G401.6 (cell line): ENCODE measurements around the gene GPBP1L1.
"Not testable (repeated sequence)": the region's sequence is repeated elsewhere in the genome, so short reads cannot be mapped to it uniquely, and the experiment has no call there.

ENCODE experiments used
- FAIRE-seq: peaks from 2 replicates; lab custom pipeline; 2012; peaks lifted over from hg19 to GRCh38; lab: Jason Lieb, UNC

GPBP1L1 gene

GRCh38 chr1:45682942-45683341, 3.4 kb downstream of the GPBP1L1 start:
- no peak for FAIRE-seq

DNA sequence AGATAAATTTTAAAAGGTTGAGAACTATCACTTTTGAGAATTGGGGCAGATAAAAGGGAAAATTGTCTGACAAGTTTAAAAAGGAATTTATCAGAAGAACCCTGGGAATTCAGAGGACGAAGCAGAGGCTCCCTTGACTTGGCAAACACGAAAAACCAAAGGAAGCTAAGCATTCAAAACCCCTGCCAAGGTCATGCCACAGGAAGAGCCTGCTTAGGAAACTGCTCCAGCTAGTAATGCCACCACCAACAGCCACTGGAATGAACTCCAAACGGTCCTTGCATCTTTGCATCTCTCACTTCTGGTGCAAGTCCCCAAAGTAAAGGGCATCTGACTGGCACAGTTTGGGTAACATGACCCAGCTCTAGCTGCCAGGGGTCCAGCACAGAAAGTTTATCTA, 7.2 kb downstream of the GPBP1L1 start:
- FAIRE-seq, result no peak

DNA sequence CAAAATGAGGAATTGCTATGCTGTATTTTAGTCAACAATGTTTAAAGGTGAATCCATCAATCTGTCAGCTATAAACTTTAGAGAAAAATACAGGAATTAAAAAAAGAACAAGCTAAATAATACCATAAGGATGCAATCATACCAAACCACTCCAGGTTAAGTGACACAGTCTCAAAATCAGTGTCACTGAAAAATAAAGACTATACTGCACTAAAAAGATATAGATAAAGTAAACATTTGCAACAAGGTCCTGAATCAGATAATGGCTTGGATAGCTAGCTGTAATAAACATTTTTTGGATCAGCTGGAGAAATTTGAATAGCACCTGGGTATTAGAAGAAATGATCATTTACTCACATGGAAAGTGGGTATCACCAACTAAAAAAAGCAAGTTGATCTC, 7.8 kb downstream of the GPBP1L1 start:
- FAIRE-seq, result no peak

DNA sequence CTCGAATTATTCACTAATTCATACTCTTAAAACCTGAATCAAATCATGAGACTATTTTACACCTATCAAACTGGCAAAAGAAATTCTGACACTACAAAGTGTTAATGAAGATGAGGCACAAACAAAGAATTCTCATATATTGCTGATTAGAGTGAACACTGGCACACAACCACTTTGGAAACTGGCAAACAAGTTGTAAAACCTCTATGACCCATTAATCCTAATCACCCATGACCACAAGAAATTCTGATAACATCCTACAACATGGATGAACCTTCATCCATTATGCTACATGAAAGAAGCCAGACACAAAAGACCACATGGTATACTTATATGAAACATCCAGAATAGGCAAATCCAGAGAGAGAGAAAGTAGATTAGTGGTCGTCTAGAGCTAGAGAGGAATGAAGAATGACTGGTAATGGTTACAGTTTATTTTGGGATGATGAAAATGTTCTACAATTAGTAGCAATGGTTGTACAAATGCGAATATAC, 8.5 kb downstream of the GPBP1L1 start:
- FAIRE-seq, result no peak

GRCh38 chr1:45676553-45676952, 9.8 kb downstream of the GPBP1L1 start:
- FAIRE-seq, result not testable (repeated sequence)

GRCh38 chr1:45674478-45674877, 11.9 kb downstream of the GPBP1L1 start:
- FAIRE-seq, result no peak

GRCh38 chr1:45673956-45674355, 12.4 kb downstream of the GPBP1L1 start:
- FAIRE-seq, result no peak

DNA sequence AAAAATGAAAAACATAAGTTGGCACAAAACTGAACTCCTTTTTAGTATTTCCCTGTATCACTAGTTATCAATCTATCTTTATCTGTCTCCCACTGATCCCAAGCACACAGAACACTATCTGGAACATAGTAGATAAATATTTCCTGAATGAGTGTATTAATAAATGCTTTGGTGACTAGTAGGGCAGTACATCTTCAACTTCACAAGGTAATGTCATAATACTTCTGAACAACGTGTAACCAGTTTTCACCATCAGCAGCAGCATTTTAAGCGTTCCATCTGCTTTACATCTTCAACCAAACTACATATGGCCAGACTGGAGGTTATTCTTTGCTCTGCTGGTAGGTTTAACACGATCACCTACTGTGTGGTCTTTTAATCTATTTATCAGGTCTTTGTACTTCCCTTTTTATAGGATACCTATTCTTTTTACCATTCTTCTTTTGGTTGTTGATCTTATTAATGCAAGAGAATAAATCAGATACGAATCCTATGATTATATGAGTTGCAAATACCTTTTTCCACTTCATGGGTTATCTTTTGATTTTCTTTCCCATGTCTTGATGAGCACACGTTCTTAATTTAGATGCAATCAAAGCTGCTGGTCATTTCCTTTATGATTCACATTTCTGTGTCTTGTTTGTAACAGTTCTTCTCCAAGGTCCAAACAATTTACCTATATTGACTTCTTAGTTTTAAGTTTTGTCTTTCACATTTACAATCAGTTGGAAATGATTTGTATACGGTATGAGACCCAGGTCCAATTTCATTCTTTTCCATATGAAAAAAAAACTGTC, 16.3 kb downstream of the GPBP1L1 start:
- no peak for FAIRE-seq

DNA sequence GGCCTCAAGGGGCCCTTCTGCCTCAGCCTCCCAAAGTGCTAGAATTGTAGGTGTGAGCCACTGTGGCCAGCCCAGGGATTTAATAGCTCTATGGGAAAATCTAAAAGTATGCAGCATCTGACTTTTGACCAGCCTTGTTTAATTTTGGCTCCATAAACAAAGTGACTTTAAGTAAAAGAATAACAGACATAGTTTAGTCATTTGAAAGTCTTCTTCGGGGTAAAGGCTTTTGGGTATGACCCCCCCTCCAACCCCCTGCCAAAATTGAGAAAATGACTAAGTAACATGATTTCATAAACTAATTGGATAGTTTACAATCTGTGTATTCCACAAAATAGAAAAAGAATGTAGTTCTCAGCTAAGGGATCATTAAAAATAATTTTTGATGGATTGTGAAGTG, 17.0 kb downstream of the GPBP1L1 start:
- no peak for FAIRE-seq

DNA sequence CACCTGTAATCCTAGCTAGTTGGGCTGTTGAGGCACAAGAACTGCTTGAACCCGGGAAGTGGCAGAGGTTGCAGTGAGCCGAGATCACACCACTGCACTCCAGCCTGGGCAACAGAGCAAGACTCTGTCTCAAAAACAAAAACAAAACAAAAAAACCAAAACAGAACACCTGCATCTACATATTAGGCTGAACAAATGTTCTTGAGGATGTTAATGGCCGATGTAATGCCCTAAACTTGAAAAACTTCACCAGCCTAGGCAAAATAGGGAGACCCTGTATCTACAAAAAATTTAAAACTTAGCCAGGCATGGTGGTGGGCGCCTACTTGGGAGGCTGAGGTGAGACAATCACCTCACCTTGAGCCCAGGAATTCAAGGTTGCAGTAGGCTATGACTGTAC, 17.8 kb downstream of the GPBP1L1 start:
- no peak for FAIRE-seq

GRCh38 chr1:45667321-45668111, 18.8 kb downstream of the GPBP1L1 start:
- FAIRE-seq, result no peak

DNA sequence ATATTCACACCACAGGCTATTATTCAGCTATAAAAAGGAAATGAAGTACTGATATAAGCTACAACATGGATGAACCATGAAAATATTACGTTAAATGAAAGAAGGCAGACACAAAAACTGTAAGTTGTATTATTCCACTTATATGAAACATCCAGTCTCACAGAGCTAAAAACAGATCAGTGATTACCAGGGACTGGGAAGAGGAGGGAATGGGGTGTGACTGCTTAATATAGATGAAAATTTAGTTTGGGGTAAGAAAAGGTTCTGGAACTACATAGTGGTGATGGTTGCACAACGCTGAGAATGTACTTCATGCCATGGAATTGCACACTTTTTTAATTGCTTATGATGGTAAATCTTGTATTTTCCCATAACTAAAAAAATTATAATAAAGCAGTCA, 19.5 kb downstream of the GPBP1L1 start:
- no peak for FAIRE-seq

GRCh38 chr1:45660336-45660735, 26.0 kb downstream of the GPBP1L1 start:
- FAIRE-seq, result no peak

DNA sequence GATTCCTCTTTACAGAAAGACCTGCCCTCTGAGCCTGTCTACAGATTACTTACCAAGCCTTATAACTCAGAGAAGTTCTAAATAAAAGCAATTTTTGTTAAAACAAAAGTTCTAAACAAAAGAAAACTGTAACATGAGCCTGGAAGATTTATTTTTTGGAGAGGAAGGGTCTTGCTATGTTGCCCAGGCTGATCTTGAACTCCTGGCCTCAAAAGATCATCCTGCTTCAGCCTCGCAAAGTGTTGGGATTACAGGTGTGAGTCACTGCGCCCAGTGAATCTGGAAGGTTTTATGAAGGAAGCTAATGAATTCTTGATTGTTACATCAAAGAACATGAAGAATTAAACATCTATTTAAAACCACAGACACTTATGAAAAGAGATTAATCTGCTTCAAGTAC, 27.1 kb downstream of the GPBP1L1 start:
- FAIRE-seq, result no peak

GRCh38 chr1:45658171-45658570, 28.2 kb downstream of the GPBP1L1 start:
- FAIRE-seq, result no peak

GRCh38 chr1:45656573-45657226, 29.6 kb downstream of the GPBP1L1 start:
- no peak for FAIRE-seq

DNA sequence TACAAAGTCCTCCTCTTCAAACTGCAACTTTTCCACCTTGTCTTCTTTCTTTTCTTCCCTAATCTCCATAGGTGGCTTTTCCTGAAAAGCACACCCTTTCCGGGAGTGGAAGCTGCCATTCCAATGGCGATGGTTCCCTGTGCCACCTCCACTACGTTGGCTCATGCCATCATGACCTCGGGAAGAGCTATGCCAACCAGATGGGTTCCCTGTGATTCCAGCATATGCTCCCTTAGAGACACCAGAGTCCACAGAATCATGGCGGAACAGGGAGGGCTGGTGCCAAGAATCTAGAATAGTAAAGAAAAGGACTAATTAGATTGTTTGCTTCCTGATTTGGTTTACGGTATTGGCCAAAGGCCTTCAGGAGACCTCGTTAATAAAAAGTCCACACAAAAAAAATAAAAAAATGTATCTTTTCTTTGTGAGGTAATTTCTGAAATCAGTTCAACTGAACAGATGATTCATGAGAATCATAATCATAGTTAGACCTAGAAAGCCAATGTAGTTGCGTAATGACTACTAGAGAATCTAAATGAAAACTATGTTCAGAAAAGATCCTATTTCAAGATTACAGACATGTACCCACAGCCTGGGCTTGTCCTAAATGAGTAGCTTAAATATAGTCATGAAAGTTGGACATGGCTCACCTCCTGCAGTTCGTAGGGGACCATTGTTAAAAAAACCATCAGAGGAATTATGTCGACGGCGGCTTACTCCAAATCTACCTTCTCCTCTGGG, 31.6 kb downstream of the GPBP1L1 start:
- FAIRE-seq, result no peak

- FAIRE-seq, result no peak
These were observed 38.9 kb downstream of the GPBP1L1 start for GRCh38 chr1:45647248-45648021.

DNA sequence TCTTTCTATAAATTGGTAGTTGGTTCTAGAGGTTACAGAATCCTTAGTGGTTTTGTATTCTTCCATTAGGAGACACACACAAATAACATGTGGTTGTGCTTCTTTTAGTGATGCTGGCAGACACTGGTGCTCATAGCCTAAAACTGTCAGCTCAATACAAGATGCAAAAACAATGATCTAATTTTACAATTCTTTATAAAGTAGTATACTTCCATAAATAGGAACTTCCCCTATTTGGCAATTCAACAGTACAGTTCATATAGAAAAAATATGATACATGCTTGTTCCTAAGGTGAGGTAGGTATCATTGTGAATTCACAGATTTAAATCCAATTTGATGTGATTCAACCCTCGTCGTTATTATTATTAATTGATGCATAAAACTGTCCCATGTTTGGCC, 41.7 kb downstream of the GPBP1L1 start:
- no peak for FAIRE-seq

DNA sequence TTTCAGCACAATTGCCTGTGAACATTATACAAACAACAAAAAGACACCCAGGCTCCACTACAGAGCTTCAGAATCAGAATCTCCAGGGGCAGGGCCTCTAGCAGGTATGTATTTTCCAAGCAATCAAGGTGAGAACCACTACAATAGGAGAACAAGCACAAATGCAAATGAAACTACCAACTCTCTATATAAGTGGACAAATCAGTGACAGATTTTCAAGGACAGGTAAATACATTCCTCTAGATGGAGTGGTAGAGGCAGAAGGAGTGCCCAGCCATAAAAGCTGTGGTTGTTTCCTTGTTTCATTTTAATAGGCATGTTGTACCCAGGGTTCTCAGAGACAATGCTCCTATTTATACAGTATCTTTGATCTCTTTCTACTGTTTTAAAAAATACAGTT, 42.4 kb downstream of the GPBP1L1 start:
- no peak for FAIRE-seq

DNA sequence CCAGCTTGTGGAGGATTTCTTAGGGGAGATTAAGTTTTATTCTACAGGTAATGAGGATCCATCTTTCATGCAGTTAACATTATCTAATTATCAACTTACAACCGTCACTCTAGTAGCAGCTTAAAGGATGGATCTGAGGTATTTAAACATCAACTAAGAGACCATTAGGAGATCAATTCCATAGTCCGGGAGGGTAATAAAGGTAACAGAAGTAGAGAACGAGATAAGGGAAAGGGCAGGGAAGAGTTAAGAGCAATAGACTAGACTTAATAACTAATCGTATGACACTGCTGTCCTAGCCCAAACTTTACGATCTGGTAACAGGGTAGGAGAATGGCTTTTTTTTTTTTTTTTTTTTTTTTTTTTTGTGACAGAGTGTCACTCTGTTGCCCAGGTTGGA, 43.0 kb downstream of the GPBP1L1 start:
- FAIRE-seq, result no peak

GRCh38 chr1:45640293-45640692, 46.0 kb downstream of the GPBP1L1 start:
- FAIRE-seq, result no peak
